ENCODE results near the gene ATP8B1.

DNA sequence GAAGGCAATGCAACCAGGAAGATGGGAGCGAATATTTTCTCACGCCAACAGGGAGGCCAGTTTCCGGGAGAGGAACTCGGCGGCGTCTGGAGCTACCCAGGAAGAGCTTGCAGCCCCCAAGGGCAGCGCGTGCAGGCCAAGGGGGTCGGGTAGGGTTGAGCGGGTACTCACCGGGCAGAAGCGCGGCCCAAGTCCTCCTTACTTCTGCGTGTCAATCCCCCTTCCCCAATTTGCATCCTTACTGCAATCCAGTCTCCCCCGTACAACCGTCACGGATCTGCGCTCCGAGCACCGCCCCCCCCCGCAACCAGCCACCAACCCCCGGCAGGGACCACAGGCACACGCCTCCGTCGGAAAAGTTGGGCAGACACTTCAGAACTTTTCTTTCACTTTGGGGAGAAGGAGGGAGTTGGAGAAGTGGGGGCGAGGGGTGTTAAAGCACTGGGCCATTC, 1.3 kb downstream of the ATP8B1 start:
- TF ChIP-seq CTCF (IDR thresholded peaks at IDR 0.05) (no peak), POLR2A (IDR thresholded peaks at IDR 0.05) (no peak)
